Stimulated activated CD8-positive, alpha-beta memory T cell treated with anti-CD3 and anti-CD28 coated beads, Interleukin-4, amount 100 ng/mL, for 4 hours (primary cell): ENCODE results near the gene RERE.

ENCODE experiments used
- DNase-seq, 2 donors: peaks; one replicate each; pipeline ENCODE4 v3.0.0-alpha.2; 2020; ENCODE audit warnings: low read depth in 2 of 2, low spot score in 1 of 2

The RERE gene

DNA sequence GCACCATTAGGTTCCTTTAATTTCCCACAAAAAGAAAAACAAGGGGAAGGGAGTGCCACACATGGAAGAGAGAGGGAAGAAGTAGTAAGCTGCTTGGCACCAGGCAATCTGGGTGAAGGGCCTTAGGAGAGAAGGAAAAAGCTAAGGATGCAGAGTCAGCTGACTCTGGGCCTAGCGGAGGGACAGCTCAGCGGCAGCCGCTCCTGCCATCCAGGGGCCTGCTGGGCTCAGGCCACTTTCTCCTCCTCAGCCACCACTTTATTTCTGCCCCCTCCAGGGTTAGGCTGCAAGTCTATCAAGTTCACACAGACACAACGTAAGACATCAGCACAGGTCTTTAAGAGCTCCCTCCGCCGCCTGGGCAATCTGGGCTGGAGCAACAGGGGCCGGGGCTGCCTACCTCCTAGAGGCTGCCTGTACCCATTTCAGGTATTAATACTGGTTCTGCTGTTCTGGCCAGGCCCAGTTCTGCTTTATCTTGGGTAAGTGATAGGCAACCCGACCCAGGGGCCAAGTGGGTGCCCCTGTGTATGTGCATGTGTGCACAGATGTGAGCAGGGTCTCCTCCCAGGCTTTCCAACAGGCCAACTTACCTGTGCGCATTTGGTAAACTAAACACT, 446.0 kb downstream of the RERE start:
- no peak for DNase-seq

DNA sequence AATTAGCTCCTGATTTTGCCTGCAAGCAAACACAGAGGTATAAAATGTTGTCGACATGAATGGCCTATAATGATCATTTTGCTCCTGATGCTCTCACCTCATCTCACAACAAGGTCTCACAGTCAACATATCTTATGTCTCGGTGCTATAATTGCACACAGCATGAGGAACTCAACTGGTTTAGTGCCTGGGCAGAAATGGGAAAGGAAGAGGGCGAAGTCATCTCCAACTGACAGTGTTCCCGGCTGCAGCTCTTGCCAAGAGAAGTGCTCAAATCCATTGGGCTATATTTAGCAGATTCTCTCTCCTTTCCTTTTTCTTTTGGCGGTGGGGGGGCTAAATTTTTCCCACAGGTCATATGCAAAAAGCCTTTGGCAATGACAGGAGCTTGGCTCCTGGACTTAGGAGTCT, 446.5 kb downstream of the RERE start:
- no peak for DNase-seq

DNA sequence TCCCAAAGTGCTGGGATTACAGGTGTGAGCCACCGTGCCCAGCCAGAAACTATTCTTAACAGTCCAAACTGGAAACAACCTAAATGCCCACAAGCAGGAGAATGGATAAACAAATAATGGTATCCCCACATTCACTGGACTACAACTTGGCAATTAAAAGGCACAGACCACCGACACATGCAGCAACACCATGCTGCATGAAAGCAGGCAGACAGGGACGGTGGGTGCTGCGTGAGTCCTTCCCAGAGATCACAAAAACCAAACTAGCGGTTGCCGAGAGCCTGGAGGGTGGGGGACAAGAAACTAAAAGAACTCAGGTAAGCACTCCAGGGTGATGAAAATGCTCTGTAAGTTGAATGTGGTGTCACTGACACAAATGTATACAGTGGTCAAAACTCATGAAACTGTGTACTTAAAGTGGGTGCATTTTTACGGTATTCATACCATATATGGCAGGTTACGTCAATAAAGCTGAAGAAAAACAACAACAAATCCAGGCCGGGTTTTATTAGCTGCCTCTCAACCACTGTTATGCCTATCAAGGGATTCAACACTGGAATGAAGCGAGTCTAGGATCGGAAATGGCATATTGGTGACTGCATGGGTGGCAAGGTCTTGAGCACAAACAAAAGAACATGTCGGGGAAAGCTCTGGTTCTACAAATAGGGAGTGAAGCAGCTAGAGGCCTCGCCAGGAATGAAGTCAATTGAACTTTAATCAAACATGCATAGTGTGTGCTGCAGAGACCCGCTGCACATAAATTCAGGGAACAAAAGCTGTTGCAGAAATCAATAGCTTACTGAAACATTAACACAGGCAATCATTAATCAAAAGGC, 447.2 kb downstream of the RERE start:
- DNase-seq = no peak

DNA sequence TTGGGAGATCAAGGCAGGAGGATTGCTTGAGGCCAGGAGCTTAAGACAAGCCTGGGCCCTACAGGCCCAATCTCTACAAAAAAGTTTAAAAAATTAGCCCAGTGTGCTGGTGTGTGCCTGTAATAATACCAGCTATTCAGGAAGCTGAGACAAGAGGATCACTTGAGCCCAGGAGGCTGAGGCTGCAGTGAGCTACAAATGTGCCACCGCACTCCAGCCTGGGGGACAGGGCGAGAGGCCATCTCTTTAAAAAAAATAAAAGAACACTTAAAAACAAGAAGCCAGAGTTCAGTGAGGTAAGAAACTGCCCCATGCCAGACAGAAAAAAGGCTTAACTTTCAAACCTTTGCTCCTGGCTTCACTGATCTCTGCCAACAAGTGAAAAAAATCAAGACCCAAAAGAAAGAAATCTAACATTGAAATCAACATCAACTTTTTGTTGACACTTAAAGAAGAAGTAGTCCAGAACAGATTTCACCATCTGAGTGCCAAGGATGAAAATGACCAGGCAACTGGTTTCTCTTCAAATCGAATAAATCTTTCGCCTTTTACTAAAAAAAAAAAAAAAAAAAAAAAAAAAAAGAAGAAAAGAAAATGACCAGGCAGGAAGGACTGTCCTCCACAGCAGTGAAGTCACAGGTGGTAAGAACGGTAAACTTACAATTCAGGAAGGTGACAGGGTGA, 448.3 kb downstream of the RERE start:
- no peak for DNase-seq

DNA sequence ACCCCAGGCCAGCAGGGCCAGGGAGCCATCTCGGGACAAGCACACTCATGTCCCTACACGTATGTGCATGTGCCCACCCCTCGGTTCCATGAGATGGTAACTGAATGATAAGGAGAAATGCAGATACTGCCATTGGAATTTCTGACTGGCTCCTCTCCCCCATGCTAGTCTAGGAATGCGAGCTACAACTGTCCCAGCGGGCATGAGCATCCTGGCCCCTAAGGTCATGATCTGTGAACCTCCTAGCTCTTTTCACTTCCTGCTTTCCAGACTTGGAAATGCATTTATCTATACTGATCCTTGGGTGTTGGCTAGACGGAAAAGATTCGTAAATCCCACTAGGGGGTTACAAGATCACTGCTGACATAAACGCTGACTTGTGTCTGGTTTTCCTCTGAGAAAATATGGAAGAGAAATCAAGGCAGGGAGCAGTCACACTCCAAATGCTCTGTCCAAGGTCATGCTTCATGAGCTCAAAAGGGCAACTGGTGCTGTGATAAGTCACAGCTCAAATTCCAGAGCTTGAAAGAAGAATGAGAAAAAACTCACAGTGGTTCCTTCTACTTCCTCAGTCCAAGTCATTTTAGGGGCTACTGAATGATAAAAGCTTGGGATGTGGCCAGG, 449.8 kb downstream of the RERE start:
- DNase-seq = no peak

DNA sequence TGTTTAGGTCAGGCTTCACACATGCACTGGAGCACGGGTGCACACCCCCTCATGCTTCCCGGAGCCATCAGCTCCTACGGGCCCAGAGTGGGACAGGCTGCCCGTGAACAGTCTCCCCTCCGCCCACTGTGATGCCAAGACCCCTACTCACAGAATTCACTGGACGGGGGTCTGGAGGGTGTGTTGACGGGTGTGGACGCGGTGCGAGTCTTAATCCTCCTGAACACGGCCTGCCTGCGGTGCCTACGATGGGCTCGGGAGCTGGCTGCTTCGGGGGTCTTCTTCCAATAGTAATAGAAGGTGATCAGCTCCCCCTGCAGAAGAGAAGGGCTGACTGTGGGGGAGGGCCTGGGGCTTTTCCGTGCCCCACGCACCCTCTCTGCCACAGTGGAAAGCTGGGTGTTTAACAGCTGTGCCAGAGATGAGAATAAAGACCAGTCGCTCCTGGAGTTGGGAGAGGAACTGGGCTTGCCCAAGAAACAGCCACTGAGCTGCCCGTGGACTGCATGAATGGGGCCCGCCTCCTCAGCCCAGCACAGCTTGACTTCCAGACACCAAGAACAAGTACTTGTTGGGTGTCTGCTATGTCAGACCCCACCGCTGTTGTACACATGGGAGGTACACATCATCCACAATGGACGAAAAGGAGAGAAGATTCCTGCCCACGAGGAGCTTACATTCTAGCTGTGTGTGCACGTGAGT, 451.6 kb downstream of the RERE start:
- no peak for DNase-seq

DNA sequence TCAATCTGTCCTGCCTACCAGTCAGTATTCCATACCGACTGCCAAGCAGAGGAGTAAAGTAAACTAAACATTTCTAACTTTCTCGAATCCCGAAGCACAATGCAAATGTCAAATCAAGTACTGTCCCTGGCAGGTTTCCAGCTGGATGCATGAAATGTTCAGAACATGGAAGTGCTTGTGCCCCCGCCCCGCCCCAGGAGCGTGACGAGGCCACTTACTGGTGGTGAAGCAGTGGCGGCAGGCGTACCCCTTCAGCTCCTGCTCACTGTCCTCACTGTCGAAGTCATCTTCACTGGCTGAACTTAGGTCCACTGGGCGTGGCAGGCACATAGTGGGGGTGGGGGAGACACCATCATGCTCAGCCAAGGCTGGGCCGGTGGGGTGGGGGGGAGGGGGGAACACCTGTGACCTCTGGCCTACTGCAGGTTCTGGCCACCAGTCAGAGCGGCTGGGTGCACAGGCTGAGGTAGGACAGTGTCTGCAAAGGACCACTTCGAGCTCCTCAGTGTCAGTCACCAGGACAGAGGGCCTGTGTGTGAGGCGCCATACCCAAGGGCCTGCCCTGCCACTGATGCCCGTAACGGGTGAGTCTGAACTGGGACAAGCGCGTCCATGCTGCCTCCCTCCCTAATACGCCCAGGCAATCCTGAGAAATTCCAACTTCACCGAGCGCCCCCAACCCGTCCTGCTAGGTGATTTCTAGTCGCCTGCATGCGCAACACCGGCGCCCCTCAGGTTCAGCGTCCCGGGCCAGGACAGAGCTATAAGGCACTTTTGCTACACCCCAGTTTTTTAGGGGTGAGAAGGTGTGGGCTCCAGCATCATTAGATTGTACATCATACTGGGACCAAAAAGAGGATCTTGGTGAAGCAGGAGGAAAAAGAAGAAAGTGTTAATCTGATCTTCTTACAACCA, 452.7 kb downstream of the RERE start:
- DNase-seq = no peak

DNA sequence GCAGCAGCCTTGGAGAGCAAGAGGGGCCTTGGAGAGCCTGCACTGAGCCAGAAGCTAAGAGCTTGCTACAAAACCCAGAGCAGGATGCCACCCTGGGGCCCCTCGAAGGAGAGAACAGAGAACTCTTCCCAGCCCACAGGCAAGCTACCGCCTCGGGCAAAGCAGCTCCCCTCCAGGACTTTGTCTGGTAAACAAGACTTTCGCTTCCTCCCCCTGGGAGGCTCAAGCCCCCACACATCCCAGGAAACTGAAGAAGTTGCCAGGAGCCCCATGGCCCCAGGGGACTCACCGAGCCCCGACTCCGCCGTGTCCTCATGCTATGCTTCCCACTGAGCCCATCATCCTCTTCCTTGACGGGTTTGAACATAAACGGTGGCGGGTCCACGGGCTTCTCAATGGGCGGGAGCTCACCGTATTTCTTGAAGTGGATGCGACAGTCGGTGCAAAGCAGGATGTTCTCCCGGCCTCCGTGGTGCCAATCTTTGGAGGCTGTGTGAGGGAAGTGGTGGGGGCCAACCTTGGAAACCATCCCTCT, 453.6 kb downstream of the RERE start:
- no peak for DNase-seq

DNA sequence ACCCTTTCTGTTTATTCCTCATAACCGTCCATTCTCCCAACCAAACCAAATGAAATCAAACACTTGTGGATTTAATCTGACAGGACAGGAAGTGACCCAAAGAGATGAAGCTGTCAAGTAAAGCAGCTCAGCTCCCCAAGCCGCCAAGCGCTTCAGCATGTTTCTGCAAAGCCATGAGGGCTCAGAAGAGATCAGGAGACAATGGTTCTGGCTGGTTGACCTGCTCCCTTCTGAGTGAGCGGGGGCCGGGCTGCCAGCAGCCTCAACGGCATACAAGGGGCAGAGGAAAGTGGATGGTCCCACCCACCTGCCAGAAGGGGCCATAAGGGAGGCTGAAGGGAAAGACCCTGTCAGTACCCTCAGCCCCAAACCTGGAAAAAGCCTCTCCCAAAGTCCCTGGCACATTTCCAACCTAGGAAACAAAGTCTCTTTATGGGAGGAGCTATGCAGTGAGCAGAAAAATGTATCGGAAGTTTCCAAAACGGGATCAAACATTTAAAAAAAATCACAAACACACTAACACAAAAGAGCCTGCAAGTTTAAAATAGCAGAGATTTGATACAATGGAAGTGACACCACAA, 454.2 kb downstream of the RERE start:
- DNase-seq = no peak

DNA sequence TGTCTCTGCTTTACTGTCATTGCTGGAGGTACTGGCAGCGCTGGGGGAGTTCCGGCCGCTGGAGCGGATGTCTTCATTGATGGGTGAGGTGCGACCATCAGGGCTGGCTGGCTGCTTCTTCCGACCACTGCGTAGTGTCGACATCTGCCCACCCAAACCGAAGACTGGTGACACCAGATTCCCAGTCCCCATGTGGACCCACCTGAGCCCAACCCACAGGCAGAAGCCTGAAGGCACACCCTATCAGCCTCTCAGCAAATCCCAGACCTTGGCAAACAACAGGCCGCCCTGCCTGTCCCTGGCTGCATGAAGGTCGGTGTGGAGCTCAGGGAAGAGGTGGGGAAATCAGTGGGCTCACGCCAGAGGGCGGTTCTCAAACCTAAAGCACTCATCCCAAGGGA, 454.7 kb downstream of the RERE start:
- DNase-seq = no peak

DNA sequence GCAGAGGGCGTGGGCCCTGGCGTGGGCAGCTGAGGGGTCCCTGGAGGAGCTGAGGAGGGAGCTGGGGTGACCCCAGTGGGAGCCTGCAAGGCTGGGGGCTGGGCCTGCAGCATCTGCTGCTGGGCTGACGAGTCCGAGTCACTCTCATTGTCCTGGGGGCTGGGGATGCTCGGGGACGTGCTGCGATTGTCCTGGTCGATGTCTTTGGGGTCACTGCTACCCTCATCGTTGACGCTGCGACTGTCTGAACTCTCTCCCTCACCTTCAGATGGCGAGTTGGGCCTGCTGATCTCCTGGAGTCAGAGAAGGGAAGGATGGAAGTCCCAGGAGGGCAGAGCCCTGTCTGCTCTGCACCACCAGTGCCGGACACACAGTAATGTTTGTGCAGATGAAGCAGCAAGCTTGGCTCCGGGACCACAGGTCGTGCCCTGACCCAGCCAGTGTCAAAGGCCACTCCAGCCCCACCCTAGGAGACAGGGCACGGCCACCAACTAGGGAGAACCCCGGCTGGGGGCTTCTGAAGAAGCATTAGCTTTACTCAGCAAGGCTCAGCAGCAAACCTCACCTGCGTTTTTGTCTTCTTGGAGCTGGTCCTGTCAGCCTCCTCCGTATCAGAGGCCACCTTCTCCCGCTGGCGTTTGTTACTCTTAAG, 456.1 kb downstream of the RERE start:
- no peak for DNase-seq

DNA sequence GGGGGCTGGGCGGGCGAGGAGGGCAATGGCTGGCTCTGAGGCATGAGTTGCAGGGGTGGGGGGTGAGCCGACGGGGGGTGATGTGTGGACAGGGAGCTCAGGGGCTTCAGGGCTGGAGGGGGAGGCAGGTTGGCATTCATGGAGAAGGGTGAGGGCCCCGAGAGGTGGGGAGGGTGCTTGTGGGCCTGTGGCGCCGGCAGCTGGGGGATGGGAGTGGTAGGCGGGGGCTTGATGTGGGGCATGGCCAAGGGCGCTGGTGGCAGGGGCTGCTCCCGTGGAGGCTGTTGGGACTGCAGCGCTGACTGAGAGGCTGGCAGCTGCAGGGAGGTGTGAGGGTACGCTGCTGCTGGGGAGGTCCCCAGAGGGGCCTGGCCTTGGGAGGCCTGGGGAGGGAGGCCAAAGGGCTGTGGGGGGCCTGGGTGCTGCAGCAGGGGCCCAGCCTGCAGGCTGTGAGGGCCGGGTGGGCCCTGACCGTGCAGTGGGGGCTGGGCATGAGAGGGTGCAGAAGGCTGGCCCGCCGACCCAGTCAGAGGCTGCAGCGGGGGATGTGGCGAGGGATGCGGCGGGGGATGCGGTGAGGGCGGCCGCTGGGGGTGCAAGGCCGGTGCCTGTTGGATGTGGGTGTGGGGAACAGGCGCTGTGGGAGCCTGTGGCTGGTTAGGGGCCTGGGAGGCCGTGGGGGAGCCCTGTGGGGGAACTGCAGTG, 456.8 kb downstream of the RERE start:
- no peak for DNase-seq

DNA sequence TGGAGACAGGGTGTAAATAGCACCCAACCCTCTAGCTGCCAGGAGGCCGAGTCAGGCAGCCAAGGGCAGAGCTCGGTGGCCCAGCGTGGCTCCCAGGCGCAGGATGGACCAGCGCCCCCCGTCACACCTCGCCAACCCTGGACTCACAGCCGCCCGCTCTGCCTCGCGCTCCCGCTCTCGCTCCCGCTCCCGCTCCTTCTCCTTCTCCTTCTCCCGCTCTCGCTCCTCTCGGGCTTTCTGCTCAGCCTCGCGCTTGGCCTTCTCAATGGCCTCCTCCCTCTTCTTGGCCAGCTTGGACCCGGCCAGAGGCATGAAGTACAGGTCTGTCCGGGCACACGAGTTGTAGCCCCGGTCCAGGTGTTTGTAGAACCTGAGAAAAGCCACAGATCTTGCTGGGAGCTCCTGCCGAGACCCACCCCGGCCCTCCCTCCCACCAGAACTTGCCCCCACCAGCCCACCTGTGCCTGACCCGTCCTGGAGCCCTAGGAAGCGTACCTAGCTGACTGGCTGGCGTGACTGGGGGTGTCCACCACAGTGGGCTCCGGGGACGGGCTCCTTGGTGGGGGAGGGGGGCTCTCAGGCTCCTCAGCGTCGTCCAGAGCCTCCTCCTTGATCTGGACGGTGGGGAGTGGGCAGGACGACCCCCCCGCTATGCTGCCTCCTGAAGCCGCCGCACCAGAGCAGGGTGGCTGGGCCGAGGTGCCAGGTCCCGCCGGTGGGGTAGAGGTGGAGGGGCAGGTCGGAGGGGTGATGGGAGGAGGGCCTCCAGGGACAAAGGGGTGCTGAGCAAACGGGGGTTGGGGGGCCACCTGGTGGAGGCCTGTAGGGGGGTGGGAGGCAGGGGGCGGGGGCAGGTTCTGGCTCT, 457.6 kb downstream of the RERE start:
- no peak for DNase-seq

DNA sequence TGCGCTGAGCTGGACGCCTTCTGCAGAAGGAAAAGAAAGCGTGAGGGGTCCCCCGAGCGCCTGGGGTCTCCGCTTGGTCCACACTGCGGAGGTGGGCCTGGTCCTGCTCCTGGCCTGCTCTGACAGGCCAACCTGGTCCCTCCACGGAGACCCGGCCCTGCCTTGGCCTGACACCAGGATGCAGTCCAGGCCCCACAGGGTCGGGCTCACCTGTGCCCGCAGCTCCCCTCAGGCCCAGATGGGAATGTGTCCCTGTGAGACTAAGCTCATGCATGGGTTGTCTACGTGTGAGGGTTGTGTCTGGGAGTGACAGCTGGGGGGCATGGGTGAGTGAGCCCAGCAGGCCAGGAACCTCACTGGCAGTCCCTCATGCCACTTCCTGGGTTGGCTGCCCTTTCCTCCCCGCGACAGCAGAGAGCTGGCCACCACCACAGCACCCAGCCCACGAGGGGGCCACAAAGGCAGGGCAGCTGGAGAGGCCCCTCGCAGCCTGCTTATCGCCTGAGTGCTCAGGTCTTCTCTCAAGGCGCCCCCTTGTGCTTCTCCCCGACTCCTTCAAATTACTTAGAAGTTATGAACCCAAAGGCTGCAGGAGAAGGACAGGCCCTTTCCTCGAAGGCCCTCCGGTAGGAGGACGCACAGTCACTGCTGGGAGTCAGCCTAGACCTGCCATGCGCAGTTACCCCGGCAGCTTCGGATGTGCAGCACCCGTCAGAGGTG, 458.4 kb downstream of the RERE start:
- DNase-seq = no peak

DNA sequence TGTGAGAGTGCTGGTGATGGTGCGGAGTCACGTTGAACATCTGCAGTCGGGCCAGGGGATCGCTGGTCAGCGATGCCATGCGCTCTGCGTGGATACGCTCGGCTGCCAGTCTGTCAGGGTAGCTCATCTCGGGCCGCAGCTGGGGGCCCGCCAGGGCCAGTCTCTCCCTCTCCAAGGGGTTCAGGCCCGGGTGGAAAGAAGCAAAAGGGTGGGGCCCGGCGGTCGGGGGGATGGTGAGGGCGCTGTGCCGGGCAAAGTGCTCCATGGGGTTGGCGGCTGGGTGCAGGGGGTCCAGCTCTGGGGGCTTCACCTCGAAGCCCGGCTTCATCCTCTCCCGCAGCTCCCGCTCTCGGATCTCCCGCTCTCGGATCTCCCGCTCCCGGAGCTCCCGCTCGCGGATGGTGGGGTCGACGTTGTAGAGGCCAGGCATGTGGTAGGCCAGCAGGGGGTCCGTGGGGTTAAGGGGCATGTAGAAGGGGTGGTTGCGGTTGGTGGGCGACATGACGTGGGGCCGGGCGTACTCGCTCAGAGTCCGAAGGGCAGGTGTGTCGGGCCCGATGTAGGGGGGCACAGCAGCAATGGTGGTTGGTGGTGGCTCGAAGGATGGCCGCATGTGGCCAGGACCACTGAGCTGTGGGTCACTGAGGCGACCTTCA, 459.1 kb downstream of the RERE start:
- DNase-seq = no peak
